Sigmoid colon (tissue), 4 donors: ENCODE data around the gene SBNO2.
"Not testable (repeated sequence)": the region's sequence is repeated elsewhere in the genome, so short reads cannot be mapped to it uniquely, and the experiment has no call there.

Source experiments
- CTCF ChIP-seq, 4 experiments: fragments of 450-650 bp in 3 of 4; fragments of 200-600 bp in 1 of 4; IDR thresholded peaks; one replicate each; pipeline ENCODE4 v1.5.1; 2016 to 2019; ENCODE audit warnings: antibody characterized with exemption in 4 of 4, mild to moderate bottlenecking in 3 of 4, moderate library complexity in 2 of 4
- EP300 ChIP-seq, 4 donors: sonication (generic); formaldehyde crosslinking; IDR thresholded peaks; one replicate each; pipeline ENCODE4 v1.6.1; 2017; ENCODE audit warnings: antibody characterized with exemption in 4 of 4
- POLR2A ChIP-seq, 2 donors: fragments of 450-650 bp; IDR thresholded peaks; one replicate each; pipeline ENCODE4 v1.6.1; 2016; ENCODE audit warnings: antibody characterized with exemption in 2 of 2, mild to moderate bottlenecking in 2 of 2, moderate library complexity in 2 of 2
- POLR2AphosphoS5 ChIP-seq, 4 donors: sonication (generic); formaldehyde crosslinking; IDR thresholded peaks; one replicate each; pipeline ENCODE4 v1.6.1; 2017; ENCODE audit warnings: antibody characterized with exemption in 4 of 4

- TF ChIP-seq CTCF, EP300, POLR2A, POLR2AphosphoS5 (IDR thresholded peaks at IDR 0.05): not testable (repeated sequence)
These were observed 34.8 kb upstream of the SBNO2 start for GRCh38 chr19:1208830-1209229.
